ENCODE measurements around the gene FIGNL1.

DNA sequence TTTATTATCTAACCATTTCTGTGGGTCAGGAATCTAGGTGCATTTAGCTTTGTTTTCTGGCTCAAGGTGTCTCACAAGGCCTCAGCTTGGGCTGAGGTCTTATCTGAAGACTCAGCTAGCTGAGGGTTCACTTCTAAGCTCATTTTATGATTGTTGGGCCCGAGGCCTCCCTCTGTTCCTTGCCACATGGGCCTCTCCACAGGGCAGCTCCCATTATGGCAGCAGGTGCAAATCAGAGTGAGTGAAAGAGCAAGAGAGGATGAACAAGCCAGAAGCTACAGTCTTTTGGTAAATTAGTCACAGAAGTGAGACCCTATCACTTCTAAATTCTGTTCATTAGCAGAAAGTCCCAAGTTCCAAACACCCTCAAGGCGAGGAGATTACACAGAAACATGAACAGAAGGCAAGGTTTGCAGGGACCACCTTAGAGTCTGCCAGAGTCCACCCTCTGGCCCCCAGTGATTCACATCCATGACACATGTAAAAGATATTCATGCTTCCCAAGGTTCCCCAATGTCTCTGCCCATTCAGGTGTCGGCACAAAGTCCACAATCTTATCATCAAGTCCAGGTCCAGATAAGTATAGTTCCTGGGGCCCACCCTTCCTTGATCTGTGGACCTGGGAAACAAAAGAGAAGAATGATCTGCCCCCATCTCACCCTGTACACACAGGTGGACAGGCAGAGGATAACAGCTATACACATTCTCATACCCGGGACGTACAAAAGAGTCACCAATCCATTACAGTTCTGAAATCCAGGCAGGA, 23.7 kb downstream of the FIGNL1 start:
- TF ChIP-seq, protein P1, sequence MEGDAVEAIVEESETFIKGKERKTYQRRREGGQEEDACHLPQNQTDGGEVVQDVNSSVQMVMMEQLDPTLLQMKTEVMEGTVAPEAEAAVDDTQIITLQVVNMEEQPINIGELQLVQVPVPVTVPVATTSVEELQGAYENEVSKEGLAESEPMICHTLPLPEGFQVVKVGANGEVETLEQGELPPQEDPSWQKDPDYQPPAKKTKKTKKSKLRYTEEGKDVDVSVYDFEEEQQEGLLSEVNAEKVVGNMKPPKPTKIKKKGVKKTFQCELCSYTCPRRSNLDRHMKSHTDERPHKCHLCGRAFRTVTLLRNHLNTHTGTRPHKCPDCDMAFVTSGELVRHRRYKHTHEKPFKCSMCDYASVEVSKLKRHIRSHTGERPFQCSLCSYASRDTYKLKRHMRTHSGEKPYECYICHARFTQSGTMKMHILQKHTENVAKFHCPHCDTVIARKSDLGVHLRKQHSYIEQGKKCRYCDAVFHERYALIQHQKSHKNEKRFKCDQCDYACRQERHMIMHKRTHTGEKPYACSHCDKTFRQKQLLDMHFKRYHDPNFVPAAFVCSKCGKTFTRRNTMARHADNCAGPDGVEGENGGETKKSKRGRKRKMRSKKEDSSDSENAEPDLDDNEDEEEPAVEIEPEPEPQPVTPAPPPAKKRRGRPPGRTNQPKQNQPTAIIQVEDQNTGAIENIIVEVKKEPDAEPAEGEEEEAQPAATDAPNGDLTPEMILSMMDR (IDR thresholded peaks at IDR 0.05): no peak
- no peak for TF ChIP-seq POLR2AphosphoS5 (IDR thresholded peaks at IDR 0.05; ENCODE audit: low read depth, low read length)
- TF ChIP-seq, protein P2, sequence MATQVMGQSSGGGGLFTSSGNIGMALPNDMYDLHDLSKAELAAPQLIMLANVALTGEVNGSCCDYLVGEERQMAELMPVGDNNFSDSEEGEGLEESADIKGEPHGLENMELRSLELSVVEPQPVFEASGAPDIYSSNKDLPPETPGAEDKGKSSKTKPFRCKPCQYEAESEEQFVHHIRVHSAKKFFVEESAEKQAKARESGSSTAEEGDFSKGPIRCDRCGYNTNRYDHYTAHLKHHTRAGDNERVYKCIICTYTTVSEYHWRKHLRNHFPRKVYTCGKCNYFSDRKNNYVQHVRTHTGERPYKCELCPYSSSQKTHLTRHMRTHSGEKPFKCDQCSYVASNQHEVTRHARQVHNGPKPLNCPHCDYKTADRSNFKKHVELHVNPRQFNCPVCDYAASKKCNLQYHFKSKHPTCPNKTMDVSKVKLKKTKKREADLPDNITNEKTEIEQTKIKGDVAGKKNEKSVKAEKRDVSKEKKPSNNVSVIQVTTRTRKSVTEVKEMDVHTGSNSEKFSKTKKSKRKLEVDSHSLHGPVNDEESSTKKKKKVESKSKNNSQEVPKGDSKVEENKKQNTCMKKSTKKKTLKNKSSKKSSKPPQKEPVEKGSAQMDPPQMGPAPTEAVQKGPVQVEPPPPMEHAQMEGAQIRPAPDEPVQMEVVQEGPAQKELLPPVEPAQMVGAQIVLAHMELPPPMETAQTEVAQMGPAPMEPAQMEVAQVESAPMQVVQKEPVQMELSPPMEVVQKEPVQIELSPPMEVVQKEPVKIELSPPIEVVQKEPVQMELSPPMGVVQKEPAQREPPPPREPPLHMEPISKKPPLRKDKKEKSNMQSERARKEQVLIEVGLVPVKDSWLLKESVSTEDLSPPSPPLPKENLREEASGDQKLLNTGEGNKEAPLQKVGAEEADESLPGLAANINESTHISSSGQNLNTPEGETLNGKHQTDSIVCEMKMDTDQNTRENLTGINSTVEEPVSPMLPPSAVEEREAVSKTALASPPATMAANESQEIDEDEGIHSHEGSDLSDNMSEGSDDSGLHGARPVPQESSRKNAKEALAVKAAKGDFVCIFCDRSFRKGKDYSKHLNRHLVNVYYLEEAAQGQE (IDR thresholded peaks at IDR 0.05; ENCODE audit: insufficient read depth in 1 of 2, low read depth in 2 of 2, low read length in 1 of 2): no peak

Data from Panc1 (cell line).